ENCODE data around the gene UBE2U.

- TF ChIP-seq POLR2A (IDR thresholded peaks at IDR 0.05; ENCODE audit: low read depth, low read length) (no peak), CTCF (conservative IDR thresholded peaks at IDR 0.05; ENCODE audit: low read depth, low read length) (no peak), CHD1 (IDR thresholded peaks at IDR 0.05; ENCODE audit: low read depth, low read length) (no peak)
- TF ChIP-seq, protein P1, sequence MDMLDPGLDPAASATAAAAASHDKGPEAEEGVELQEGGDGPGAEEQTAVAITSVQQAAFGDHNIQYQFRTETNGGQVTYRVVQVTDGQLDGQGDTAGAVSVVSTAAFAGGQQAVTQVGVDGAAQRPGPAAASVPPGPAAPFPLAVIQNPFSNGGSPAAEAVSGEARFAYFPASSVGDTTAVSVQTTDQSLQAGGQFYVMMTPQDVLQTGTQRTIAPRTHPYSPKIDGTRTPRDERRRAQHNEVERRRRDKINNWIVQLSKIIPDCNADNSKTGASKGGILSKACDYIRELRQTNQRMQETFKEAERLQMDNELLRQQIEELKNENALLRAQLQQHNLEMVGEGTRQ (IDR thresholded peaks at IDR 0.05; ENCODE audit: low read depth, low read length) = no peak
Observed at GRCh38 chr1:64175639-64176038, 27.8 kb upstream of the UBE2U start.
